Mammary epithelial cell (primary cell): ENCODE data around the gene MOB3B.

Experiments used
- CTCF ChIP-seq, 2 donors: IDR thresholded peaks in 1 of 2; conservative IDR thresholded peaks in 1 of 2; 2 replicates each; pipeline ENCODE4 v1.5.1; 2011 to 2012; ENCODE audit warnings: inconsistent platforms in 2 of 2, low read length in 2 of 2, mild to moderate bottlenecking in 2 of 2, control low read depth in 1 of 2, low read depth in 1 of 2; ENCODE audit not compliant: insufficient read depth in 1 of 2; ENCODE audit errors: extremely low read depth in 1 of 2
- EZH2 ChIP-seq: IDR thresholded peaks from 2 replicates; pipeline ENCODE4 v1.6.1; 2012; ENCODE audit warnings: low read length, inconsistent platforms, borderline replicate concordance

- TF ChIP-seq CTCF (conservative IDR thresholded peaks at IDR 0.05 in 1 of 2, IDR thresholded peaks at IDR 0.05 in 1 of 2; ENCODE audit: extremely low read depth in 1 of 2, insufficient read depth in 1 of 2, low read depth in 1 of 2, low read length in 2 of 2): no peak
- no peak for TF ChIP-seq EZH2
These were observed 59.2 kb downstream of the MOB3B start for GRCh38 chr9:27470291-27470856.
